Activated naive CD8-positive, alpha-beta T cell treated with anti-CD3 and anti-CD28 coated beads, Interleukin-2, amount 10 ng/mL, durations not matched to agents 7 days and 5 days (primary cell): ENCODE measurements around the gene MYH16. TPM values are rescaled to one million over a fixed set of nuclear protein-coding genes. Genes with fewer than 3 reads are reported as not detected.
"Not testable (repeated sequence)": the region's sequence is repeated elsewhere in the genome, so short reads cannot be mapped to it uniquely, and the experiment has no call there.

ENCODE experiments used
- ATAC-seq: fragments of 150-1000 bp; cut with Tn5 transposase; one replicate; pipeline ENCODE4 v1.10.0; 2021; ENCODE audit warnings: low read depth, moderate library complexity
- POLR2A ChIA-PET: fragments of 350-600 bp; sonication (Branson Sonifier 250); formaldehyde crosslinking; loops from one replicate; lab custom pipeline; 2021; ENCODE audit warnings: antibody characterized with exemption; lab: Charles Lee
- DNase-seq: peaks from one replicate; pipeline ENCODE4 v3.0.0; 2021
- H3K27ac Mint-ChIP-seq: one replicate; pipeline ENCODE4 v1.8.0; 2022; ENCODE audit warnings: mild to moderate bottlenecking, mixed read lengths
- H3K27me3 Mint-ChIP-seq: one replicate; pipeline ENCODE4 v1.8.0; 2022; ENCODE audit warnings: mild to moderate bottlenecking, moderate library complexity, mixed read lengths
- H3K36me3 Mint-ChIP-seq: one replicate; pipeline ENCODE4 v1.8.0; 2021; ENCODE audit warnings: mild to moderate bottlenecking, mixed read lengths
- H3K4me1 Mint-ChIP-seq: one replicate; pipeline ENCODE4 v1.8.0; 2021; ENCODE audit warnings: mixed read lengths
- H3K4me3 Mint-ChIP-seq: one replicate; pipeline ENCODE4 v1.8.0; 2022; ENCODE audit warnings: mild to moderate bottlenecking, moderate library complexity, mixed read lengths
- H3K9me3 Mint-ChIP-seq: one replicate; pipeline ENCODE4 v1.8.0; 2021; ENCODE audit warnings: mixed read lengths
- total RNA-seq, 2 experiments: library from RNA; stranded (reverse); gene quantifications; one replicate each; pipeline ENCODE4 v1.2.3, GENCODE V29; 2021

Gene MYH16
- total RNA-seq, 2 experiments from 2014 or later = not detected

DNA sequence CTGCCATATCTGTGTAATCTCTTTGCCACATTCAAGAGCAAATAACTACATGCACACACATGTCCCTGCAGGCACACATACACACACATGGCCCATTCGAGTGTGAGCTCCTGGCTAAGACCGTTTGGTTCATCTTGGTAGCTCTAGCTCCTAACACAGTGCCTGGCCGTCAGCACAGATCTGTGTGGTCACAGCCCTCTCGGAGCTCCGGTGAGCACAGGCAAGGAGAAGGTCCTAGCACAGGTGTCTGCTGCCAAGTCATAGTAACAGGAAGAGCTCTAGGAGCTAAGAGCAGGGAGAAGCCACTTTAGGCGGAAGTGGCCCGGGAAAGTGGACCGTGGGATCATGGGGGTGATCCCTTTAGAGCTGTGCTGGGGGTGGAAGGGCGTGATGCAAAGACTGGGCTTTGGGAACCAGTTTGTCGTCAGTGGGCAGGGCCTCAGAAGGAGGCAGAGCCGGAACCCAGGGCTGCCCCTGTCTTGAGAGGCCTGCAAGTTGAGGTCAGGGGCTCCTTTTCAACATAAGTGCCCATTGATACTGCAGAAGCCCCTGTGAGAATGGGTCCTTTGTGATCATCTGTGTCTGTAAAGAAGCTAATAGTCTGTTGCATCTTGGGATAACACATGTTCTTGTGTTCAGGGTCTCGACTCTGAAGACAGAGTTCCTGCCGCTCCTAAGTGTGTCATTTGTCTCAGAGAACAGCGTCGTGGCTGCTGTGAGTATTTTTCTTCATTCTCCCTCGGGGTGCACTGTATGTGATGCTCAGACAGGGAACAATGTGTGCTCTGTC lies 85.3 kb downstream of the MYH16 start:
- H3K9me3 Mint-ChIP-seq = no peaks in the 10 kb centered on the region

DNA sequence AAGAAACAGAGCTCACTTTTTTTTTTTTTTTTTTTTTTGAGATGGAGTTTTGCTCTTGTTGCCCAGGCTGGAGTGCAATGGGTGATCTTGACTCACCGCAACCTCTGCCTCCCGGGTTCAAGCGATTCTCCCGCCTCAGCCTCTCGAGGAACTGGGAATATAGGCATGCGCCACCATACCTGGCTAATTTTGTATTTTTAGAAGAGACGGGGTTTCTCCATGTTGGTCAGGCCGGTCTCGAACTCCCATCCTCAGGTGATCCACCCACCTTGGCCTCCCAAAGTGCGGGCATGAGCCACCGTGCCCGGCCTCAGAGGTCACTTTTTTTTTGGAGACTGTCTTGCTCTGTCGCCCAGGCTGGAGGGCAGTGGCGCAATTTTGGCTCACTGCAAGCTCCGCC lies 85.9 kb downstream of the MYH16 start:
- POLR2A ChIA-PET = interaction anchor here (0.6 kb wide), 2 partner anchors 18 to 199 kb away, joined by 3 to 5 read pairs; no protein-coding TSS in a partner anchor
- H3K4me3 Mint-ChIP-seq, H3K27me3 Mint-ChIP-seq, H3K27ac Mint-ChIP-seq, H3K4me1 Mint-ChIP-seq, H3K9me3 Mint-ChIP-seq, H3K36me3 Mint-ChIP-seq, ATAC-seq, DNase-seq: not testable (repeated sequence)

More for the DNA sequence above, 85.3 kb downstream of the MYH16 start:
- peaks cover 2% of the 10 kb centered on the region for H3K36me3 Mint-ChIP-seq
- no peak overlapping the region for H3K27ac Mint-ChIP-seq
- ATAC-seq = no peak
- H3K4me3 Mint-ChIP-seq = no peak overlapping the region
- H3K4me1 Mint-ChIP-seq = peaks cover 1% of the 10 kb centered on the region
- no peak for DNase-seq
- no peaks in the 10 kb centered on the region for H3K27me3 Mint-ChIP-seq
- POLR2A ChIA-PET = interaction anchor here (0.6 kb wide), 2 partner anchors 18 to 200 kb away, joined by 3 to 5 read pairs; no protein-coding TSS in a partner anchor

DNA sequence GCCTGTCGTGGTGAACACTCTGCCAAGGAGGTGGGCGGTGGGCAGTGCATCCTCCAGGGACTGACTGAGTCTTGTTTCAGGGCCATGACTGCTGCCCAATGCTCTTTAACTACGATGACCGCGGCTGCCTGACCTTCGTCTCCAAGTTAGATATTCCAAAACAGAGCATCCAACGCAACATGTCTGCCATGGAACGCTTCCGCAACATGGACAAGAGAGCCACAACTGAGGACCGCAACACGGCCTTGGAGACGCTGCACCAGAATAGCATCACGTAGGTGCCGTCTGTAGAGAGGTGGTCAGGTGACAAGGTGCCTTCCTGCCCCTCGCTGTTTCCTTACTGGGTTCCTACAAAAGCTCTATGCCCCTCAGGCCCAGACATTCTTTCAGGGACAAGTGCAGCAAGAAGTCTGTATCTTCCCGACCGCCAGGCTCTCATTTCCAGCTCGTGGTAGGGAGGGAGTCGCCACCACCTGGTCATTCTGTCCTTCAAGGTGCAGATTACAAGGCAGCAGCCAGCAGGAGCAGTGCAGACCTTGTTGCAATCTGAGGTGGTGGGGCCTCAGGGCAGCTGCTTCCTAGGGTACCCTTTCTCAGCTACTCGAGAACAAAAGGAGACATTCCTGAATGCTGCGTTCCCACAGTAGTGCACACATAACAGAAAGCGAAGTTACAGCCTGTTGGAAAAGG lies 87.0 kb downstream of the MYH16 start:
- no peak for ATAC-seq
- no peak overlapping the region for H3K27ac Mint-ChIP-seq
- no peaks in the 10 kb centered on the region for H3K27me3 Mint-ChIP-seq
- peaks cover 5% of the 10 kb centered on the region for H3K36me3 Mint-ChIP-seq
- POLR2A ChIA-PET = interaction anchor here (0.6 to 1.6 kb wide), 2 partner anchors 15 to 43 kb away, joined by 4 to 5 read pairs; partner anchors contain the start of gene ARPC1B
- H3K4me1 Mint-ChIP-seq = no peaks in the 10 kb centered on the region
- H3K9me3 Mint-ChIP-seq = no peaks in the 10 kb centered on the region
- no peak overlapping the region for H3K4me3 Mint-ChIP-seq
- no peak for DNase-seq

Other genes with a start within 250 kb of the MYH16 start
- 10 to 100 TPM; 15.1 to 16.2 TPM for gene SMURF1, start 128.7 kb upstream of the MYH16 start, total RNA-seq
- not detected for gene KPNA7, start 64.7 kb upstream of the MYH16 start, total RNA-seq
- gene ARPC1A, start 53.1 kb downstream of the MYH16 start, total RNA-seq = 10 to 100 TPM; 50.6 to 53.5 TPM
- gene ARPC1B, start 101.9 kb downstream of the MYH16 start, total RNA-seq = 100 to 1,000 TPM; 318 to 319 TPM
- 10 to 100 TPM; 87.1 to 93.5 TPM for gene PDAP1, start 135.8 kb downstream of the MYH16 start, total RNA-seq
- 10 to 100 TPM; 80.8 to 90.4 TPM for gene BUD31, start 136.1 kb downstream of the MYH16 start, total RNA-seq
- gene PTCD1, start 166.0 kb downstream of the MYH16 start, total RNA-seq = 10 to 100 TPM; 10.7 to 11.1 TPM
- 10 to 100 TPM; 61.5 to 62.1 TPM for gene CPSF4, start 166.1 kb downstream of the MYH16 start, total RNA-seq
- 100 to 1,000 TPM; 338 to 377 TPM for gene ATP5MF, start 193.3 kb downstream of the MYH16 start, total RNA-seq
- gene ZNF789, start 200.1 kb downstream of the MYH16 start, total RNA-seq = 10 to 100 TPM; 26.0 to 26.4 TPM
- gene ZNF394, start 227.4 kb downstream of the MYH16 start, total RNA-seq = 10 to 100 TPM; 65.1 to 71.2 TPM
- 10 to 100 TPM; 12.7 to 13.5 TPM for gene ZKSCAN5, start 231.8 kb downstream of the MYH16 start, total RNA-seq